ENCODE measurements around the gene MOGAT3. TPM values are rescaled to one million over a fixed set of nuclear protein-coding genes. Genes with fewer than 3 reads are reported as not detected.

Gene MOGAT3
- total and polyA plus RNA-seq, 3 experiments from 2014 or later: not detected

- Mint-ChIP-seq H3K4me1 (peaks cover 31 to 55% (median 50%) of the 10 kb centered on the region in 3 donors), H3K36me3 (peaks cover 0 to 52% (median 0%) of the 10 kb centered on the region in 3 donors), H3K9me3 (peaks cover 0 to 3% (median 0%) of the 10 kb centered on the region in 5 donors), H3K4me3 (peak within 1 kb of the TSS; percentile 90 to 98 (median 97)), H3K27me3 (peaks cover 0 to 4% of the 10 kb centered on the region in 2 donors), H3K27ac (peak within 1 kb of the TSS; percentile 95 to 97 (median 96))
- H3K27ac ChIP-seq (ENCODE audit: low read depth, low read length): peak within 1 kb of the TSS; percentile 76
- H3K4me1 ChIP-seq (ENCODE audit: insufficient read depth, low read length): peaks cover 25% of the 10 kb centered on the region
- DNase-seq: peak; percentile 93 to 99 (median 94)
- no peaks in the 10 kb centered on the region for H3K27me3 ChIP-seq (ENCODE audit: insufficient read depth, low read length, poor library complexity, severe bottlenecking)
- no peaks in the 10 kb centered on the region for H3K9me3 ChIP-seq (ENCODE audit: low read length)
- POLR2A ChIA-PET: interaction anchor here (0.9 to 3.0 kb wide), 9 partner anchors 9 to 1117 kb away, joined by 3 to 28 read pairs (median 4); partner anchors contain the start of genes FIS1, MCM7, SRRT and UFSP1
- no peaks in the 10 kb centered on the region for H3K36me3 ChIP-seq (ENCODE audit: insufficient read depth, low read length)
- peak within 1 kb of the TSS; percentile 82 for H3K4me3 ChIP-seq (ENCODE audit: low read length)
- CTCF ChIA-PET: interaction anchor here (0.7 to 7.8 kb wide), 17 partner anchors 9 to 365 kb away, joined by 3 to 69 read pairs (median 4); partner anchors contain the start of genes FIS1, SLC12A9, UFSP1 and VGF
Observed at GRCh38 chr7:101217388-101218235, 16.8 kb upstream of the MOGAT3 start, which contains the start of the genes PLOD3 and ZNHIT1. PLOD3 (minus strand) TSS chr7:101217581; CDS start chr7:101217274, 307 bp downstream. ZNHIT1 (plus strand) TSS chr7:101218165; CDS start chr7:101218196, 31 bp downstream.

- Mint-ChIP-seq H3K4me3 (peak overlapping the region; percentile 90 to 98 (median 97)), H3K9me3 (peaks cover 0 to 3% (median 0%) of the 10 kb centered on the region in 5 donors), H3K36me3 (peaks cover 0 to 48% (median 0%) of the 10 kb centered on the region in 3 donors), H3K27ac (peak overlapping the region; percentile 21 to 97 (median 90)), H3K4me1 (peaks cover 29 to 51% (median 50%) of the 10 kb centered on the region in 3 donors), H3K27me3 (peaks cover 0 to 4% of the 10 kb centered on the region in 2 donors)
- Histone ChIP-seq H3K9me3 (ENCODE audit: low read length) (no peaks in the 10 kb centered on the region), H3K36me3 (ENCODE audit: insufficient read depth, low read length) (no peaks in the 10 kb centered on the region), H3K4me3 (ENCODE audit: low read length) (peak overlapping the region; percentile 82), H3K27ac (ENCODE audit: low read depth, low read length) (peak overlapping the region; percentile 76), H3K27me3 (ENCODE audit: insufficient read depth, low read length, poor library complexity, severe bottlenecking) (no peaks in the 10 kb centered on the region), H3K4me1 (ENCODE audit: insufficient read depth, low read length) (peaks cover 25% of the 10 kb centered on the region)
- ChIA-PET CTCF (interaction anchor here (1.1 to 7.8 kb wide), 10 partner anchors 10 to 327 kb away, joined by 3 to 69 read pairs (median 5); partner anchors contain the start of genes FIS1 and UFSP1), POLR2A (interaction anchor here (1.2 to 3.0 kb wide), 4 partner anchors 20 to 1116 kb away, joined by 3 to 28 read pairs (median 3); partner anchors contain the start of genes FIS1, MCM7 and SRRT)
- DNase-seq: peak in 1 of 5 donors; percentile 6
Observed at GRCh38 chr7:101216860-101217387, 16.1 kb upstream of the MOGAT3 start.

- peak overlapping the region; percentile 79 to 98 (median 96) for H3K4me3 Mint-ChIP-seq
- POLR2A ChIA-PET: interaction anchor here (1.2 to 3.0 kb wide), 2 partner anchors 28 to 341 kb away, joined by 3 to 28 read pairs; partner anchors contain the start of genes FIS1 and SRRT
- H3K4me1 Mint-ChIP-seq: peaks cover 25 to 50% (median 44%) of the 10 kb centered on the region in 3 donors
- CTCF ChIA-PET: interaction anchor here (2.1 to 7.8 kb wide), 4 partner anchors 23 to 72 kb away, joined by 6 to 69 read pairs (median 13); partner anchors contain the start of gene FIS1
- no peak for DNase-seq
- Histone ChIP-seq H3K36me3 (ENCODE audit: insufficient read depth, low read length) (no peaks in the 10 kb centered on the region), H3K27ac (ENCODE audit: low read depth, low read length) (peak overlapping the region; percentile 76), H3K9me3 (ENCODE audit: low read length) (no peaks in the 10 kb centered on the region), H3K4me1 (ENCODE audit: insufficient read depth, low read length) (peaks cover 25% of the 10 kb centered on the region), H3K27me3 (ENCODE audit: insufficient read depth, low read length, poor library complexity, severe bottlenecking) (no peaks in the 10 kb centered on the region), H3K4me3 (ENCODE audit: low read length) (peak overlapping the region; percentile 82)
- H3K9me3 Mint-ChIP-seq: peaks cover 0 to 3% (median 0%) of the 10 kb centered on the region in 5 donors
- peak overlapping the region; percentile 21 to 96 (median 76) for H3K27ac Mint-ChIP-seq
- peaks cover 0 to 4% of the 10 kb centered on the region in 2 donors for H3K27me3 Mint-ChIP-seq
- H3K36me3 Mint-ChIP-seq: peaks cover 0 to 47% (median 0%) of the 10 kb centered on the region in 3 donors
Observed at GRCh38 chr7:101216001-101216859, 15.4 kb upstream of the MOGAT3 start.

- ChIA-PET POLR2A (no interaction called here), CTCF (interaction anchor here (1.6 kb wide), 1 partner anchor 41 kb away, joined by 3 read pairs; no protein-coding TSS in a partner anchor)
- Mint-ChIP-seq H3K27ac (no peak overlapping the region), H3K4me1 (peaks cover 6 to 17% (median 10%) of the 10 kb centered on the region in 3 donors), H3K9me3 (no peaks in the 10 kb centered on the region), H3K36me3 (peaks cover 0 to 56% (median 6%) of the 10 kb centered on the region in 3 donors), H3K4me3 (no peak overlapping the region), H3K27me3 (no peaks in the 10 kb centered on the region)
- no peaks in the 10 kb centered on the region for H3K27me3 ChIP-seq (ENCODE audit: insufficient read depth, low read length, poor library complexity, severe bottlenecking)
- no peaks in the 10 kb centered on the region for H3K9me3 ChIP-seq (ENCODE audit: low read length)
- no peak overlapping the region for H3K27ac ChIP-seq (ENCODE audit: low read depth, low read length)
- peaks cover 11% of the 10 kb centered on the region for H3K4me1 ChIP-seq (ENCODE audit: insufficient read depth, low read length)
- no peak for DNase-seq
- H3K36me3 ChIP-seq (ENCODE audit: insufficient read depth, low read length): no peaks in the 10 kb centered on the region
- no peak overlapping the region for H3K4me3 ChIP-seq (ENCODE audit: low read length)
Observed at GRCh38 chr7:101212014-101212413, 11.2 kb upstream of the MOGAT3 start.

GRCh38 chr7:101211501-101211900, 10.7 kb upstream of the MOGAT3 start:
- peak overlapping the region in 1 of 8 donors; percentile 35 for H3K27ac Mint-ChIP-seq
- Histone ChIP-seq H3K4me3 (ENCODE audit: low read length) (no peak overlapping the region), H3K27ac (ENCODE audit: low read depth, low read length) (no peak overlapping the region), H3K36me3 (ENCODE audit: insufficient read depth, low read length) (no peaks in the 10 kb centered on the region), H3K4me1 (ENCODE audit: insufficient read depth, low read length) (peaks cover 5% of the 10 kb centered on the region), H3K9me3 (ENCODE audit: low read length) (no peaks in the 10 kb centered on the region), H3K27me3 (ENCODE audit: insufficient read depth, low read length, poor library complexity, severe bottlenecking) (no peaks in the 10 kb centered on the region)
- CTCF ChIA-PET: interaction anchor here (1.6 kb wide), 1 partner anchor 41 kb away, joined by 3 read pairs; no protein-coding TSS in a partner anchor
- peaks cover 0 to 55% (median 6%) of the 10 kb centered on the region in 3 donors for H3K36me3 Mint-ChIP-seq
- peaks cover 3 to 12% (median 6%) of the 10 kb centered on the region in 3 donors for H3K4me1 Mint-ChIP-seq
- H3K9me3 Mint-ChIP-seq: no peaks in the 10 kb centered on the region
- H3K4me3 Mint-ChIP-seq: no peak overlapping the region
- H3K27me3 Mint-ChIP-seq: no peaks in the 10 kb centered on the region
- no peak for DNase-seq
- POLR2A ChIA-PET: no interaction called here

GRCh38 chr7:101210143-101210542, 9.3 kb upstream of the MOGAT3 start:
- H3K27ac ChIP-seq (ENCODE audit: low read depth, low read length): no peak overlapping the region
- POLR2A ChIA-PET: interaction anchor here (0.6 kb wide), 2 partner anchors 15 to 1739 kb away, joined by 3 read pairs; no protein-coding TSS in a partner anchor
- H3K27me3 ChIP-seq (ENCODE audit: insufficient read depth, low read length, poor library complexity, severe bottlenecking): no peaks in the 10 kb centered on the region
- H3K9me3 Mint-ChIP-seq: no peaks in the 10 kb centered on the region
- CTCF ChIA-PET: no interaction called here
- peaks cover 6 to 54% (median 6%) of the 10 kb centered on the region in 3 donors for H3K36me3 Mint-ChIP-seq
- H3K9me3 ChIP-seq (ENCODE audit: low read length): no peaks in the 10 kb centered on the region
- no peak for DNase-seq
- H3K4me1 Mint-ChIP-seq: peaks cover 0 to 3% (median 0%) of the 10 kb centered on the region in 3 donors
- peak overlapping the region in 1 of 8 donors; percentile 38 for H3K27ac Mint-ChIP-seq
- H3K4me1 ChIP-seq (ENCODE audit: insufficient read depth, low read length): no peaks in the 10 kb centered on the region
- no peak overlapping the region for H3K4me3 Mint-ChIP-seq
- H3K36me3 ChIP-seq (ENCODE audit: insufficient read depth, low read length): no peaks in the 10 kb centered on the region
- H3K27me3 Mint-ChIP-seq: no peaks in the 10 kb centered on the region
- H3K4me3 ChIP-seq (ENCODE audit: low read length): no peak overlapping the region

GRCh38 chr7:101208794-101209193, 8.0 kb upstream of the MOGAT3 start:
- Mint-ChIP-seq H3K36me3 (peaks cover 6 to 46% (median 6%) of the 10 kb centered on the region in 3 donors), H3K27me3 (peaks cover 4% of the 10 kb centered on the region in 2 donors), H3K4me1 (peaks cover 2 to 6% (median 5%) of the 10 kb centered on the region in 3 donors), H3K9me3 (no peaks in the 10 kb centered on the region), H3K4me3 (no peak overlapping the region), H3K27ac (peak overlapping the region in 2 of 8 donors; percentile 23 to 26)
- ChIA-PET CTCF (no interaction called here), POLR2A (no interaction called here)
- H3K4me1 ChIP-seq (ENCODE audit: insufficient read depth, low read length): no peaks in the 10 kb centered on the region
- H3K27ac ChIP-seq (ENCODE audit: low read depth, low read length): no peak overlapping the region
- no peak overlapping the region for H3K4me3 ChIP-seq (ENCODE audit: low read length)
- no peaks in the 10 kb centered on the region for H3K27me3 ChIP-seq (ENCODE audit: insufficient read depth, low read length, poor library complexity, severe bottlenecking)
- DNase-seq: no peak
- no peaks in the 10 kb centered on the region for H3K9me3 ChIP-seq (ENCODE audit: low read length)
- no peaks in the 10 kb centered on the region for H3K36me3 ChIP-seq (ENCODE audit: insufficient read depth, low read length)

Measured in CD8-positive, alpha-beta memory T cell (primary cell).